Measurements from ENCODE around the gene MACROH2A2. TPM values are rescaled to one million over a fixed set of nuclear protein-coding genes. Genes with fewer than 3 reads are reported as not detected.
"Not testable (repeated sequence)": the region's sequence is repeated elsewhere in the genome, so short reads cannot be mapped to it uniquely, and the experiment has no call there.

MACROH2A2 gene
- total RNA-seq, 1 experiment from 2014 or later: 1.8 TPM

DNA sequence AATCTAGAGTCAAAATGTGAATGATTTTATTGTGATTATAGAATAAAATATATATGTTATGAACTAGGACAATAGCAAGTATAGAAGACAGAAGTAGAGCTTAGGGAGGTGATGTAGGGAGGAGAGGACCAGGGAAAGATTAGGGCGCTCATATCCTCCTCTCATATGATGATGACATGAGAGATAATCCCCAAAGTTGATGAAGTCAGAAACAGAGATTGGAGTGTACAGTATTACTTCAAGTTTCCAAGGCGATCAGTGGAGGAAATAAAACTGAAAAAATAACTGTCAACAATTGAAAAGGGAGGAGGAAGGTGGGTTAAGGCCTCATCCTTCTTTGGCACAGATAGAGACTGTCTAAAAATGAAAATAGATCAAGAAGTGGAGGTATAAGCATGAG is 14.9 kb downstream of the MACROH2A2 start:
- DNase-seq (ENCODE audit: low read depth): no peak

DNA sequence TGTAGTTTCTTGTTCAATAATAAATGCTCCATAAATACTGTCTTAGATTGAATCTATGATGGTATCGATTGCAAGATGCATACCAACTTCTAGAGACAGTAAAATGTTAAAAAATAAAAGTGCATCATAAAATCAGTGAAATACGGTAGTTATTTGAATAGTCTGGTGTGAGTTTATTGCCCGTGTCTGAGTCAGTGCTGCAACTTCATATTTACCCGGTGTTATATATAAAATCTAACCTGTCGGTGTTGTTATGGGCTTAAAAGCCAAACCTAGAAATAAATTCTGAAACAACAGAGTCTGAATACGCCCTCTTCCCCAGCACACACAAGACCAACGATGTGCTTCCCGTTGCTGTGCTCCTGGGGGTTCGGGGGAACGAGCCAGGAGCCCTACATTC is 16.3 kb downstream of the MACROH2A2 start:
- no peak for DNase-seq (ENCODE audit: low read depth)

DNA sequence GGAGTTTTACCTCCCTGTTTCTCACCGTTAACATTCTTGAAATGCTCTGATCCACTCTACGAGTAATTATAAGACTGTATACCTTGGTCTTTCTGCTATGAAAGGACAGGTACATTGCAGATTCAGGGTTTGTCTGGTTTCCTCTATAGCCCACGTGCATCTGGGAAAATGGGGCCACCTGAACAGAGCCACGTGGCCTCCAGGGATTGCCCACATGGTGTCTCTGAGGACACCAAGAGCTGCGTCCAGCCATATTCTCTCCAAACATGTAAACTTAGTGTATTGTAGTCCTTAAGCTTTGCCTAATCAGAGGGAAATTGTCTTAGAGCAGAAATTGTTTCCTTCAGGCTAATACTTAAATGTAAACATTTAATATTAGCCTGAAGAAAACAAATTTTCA is 16.7 kb downstream of the MACROH2A2 start:
- no peak for DNase-seq (ENCODE audit: low read depth)

DNA sequence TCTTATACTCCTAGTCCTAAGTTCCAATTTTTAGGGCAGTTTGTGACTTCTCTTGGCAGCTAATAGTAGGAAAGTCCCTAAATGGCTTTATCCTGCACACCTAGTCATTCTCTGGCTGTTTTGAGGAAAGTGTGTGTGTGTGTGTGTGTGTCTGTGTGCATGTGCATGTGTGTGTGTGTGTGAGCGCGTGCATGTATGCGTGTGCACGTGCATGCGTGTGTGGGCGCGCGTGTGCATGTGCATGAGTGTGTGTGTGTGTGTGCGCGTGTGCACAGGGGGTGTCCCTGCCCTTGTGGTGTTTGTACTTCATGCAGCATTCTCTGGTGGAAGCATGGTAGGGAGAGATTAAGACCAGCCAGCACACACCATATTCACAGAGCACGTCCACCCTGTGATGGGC is 18.2 kb downstream of the MACROH2A2 start:
- DNase-seq (ENCODE audit: low read depth): no peak

DNA sequence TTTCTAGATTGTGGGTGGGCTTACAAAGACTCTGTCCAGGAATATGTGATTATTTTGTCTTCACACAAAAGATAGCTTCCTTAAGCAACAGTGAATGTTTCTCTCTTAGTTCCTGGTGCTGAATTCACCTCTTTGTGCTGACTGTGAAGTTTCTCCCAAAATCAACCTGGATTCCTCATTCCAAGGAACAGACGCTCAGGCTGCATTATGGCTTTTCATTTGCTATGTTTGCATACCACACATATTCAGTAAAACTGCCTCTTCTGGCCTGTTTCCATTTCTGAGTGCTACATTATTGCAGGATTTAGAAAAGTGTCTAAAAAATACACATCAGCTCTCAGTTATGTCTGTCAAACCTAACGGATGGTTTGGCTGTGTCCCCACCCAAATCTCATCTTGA is 21.5 kb downstream of the MACROH2A2 start:
- no peak for DNase-seq (ENCODE audit: low read depth)

DNA sequence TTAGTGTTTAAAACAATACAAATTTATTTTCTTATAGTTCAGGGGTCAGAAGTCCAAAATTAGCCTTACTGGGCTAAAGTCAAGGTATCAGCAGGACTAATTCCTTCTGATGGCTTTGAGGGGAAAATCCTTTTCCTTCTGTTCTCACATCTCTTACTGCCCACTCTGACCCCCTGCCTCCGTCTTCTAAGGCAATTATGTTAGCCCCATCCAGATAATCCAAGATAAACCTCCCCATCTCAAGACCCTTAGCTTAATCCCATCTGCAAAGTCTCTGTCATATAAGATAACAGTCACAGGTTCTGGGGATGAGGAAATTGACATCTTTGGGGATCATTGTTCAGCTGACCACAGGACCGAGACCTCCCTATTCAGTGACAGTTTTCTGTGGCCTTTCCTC is 22.3 kb downstream of the MACROH2A2 start:
- no peak for DNase-seq (ENCODE audit: low read depth)

DNA sequence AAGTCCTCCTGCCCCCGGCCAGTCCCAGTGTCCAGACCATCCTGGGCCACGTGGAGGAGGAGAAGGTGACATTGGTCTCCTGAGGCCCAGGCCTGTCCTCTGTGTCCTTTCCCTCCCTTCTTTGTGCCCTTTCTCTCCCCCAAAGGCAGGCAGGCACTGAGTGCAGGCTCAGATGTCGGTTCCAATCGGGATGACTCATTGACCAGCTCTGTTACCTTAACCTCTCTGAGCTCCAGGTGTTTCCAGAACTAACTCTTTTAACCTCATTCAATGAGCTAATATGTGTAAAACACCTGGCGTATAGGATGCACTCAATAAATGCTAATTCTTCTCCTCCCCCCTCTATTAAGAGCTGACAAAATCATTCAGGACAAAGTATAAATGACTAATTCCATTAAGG is 25.7 kb downstream of the MACROH2A2 start:
- no peak for DNase-seq (ENCODE audit: low read depth)

DNA sequence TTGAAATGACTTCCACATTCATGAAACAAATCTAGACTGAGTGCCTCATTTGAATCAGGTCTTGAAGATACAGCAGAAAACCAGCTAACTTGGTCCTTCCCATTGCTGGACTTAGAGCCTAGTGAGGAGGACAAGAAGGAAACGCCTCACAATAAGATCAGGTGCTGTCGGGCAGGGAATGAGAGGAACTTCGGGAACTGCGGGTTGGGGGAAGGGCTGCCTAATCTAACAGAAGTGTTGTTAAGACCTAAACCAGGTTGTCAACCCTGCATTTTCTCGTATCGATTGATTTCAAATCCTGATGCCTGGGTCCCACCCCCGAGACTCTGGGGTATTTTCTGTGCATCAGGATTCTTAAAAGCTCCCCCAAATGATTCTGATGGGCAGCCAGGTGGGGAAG is 26.3 kb downstream of the MACROH2A2 start:
- DNase-seq (ENCODE audit: low read depth): no peak

DNA sequence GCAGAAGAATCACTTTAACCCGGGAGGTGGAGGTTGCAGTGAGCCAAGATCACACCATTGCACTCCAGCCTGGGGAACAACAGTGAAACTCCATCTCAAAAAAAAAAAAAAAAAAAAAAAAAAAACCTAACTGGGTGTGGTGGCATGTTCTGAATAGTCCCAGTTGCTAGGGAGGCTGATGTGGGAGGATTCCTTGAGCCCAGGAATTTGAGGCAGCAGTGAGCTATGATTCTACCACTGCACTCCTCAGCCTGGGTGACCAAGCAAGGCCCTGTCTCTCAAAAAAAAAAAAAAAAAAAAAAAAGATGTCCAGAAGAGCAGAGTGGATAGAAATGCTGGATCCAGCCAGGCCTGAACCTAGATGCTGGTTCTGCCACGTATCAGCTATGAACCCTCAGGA is 28.1 kb downstream of the MACROH2A2 start:
- not testable (repeated sequence) for DNase-seq (ENCODE audit: low read depth)

DNA sequence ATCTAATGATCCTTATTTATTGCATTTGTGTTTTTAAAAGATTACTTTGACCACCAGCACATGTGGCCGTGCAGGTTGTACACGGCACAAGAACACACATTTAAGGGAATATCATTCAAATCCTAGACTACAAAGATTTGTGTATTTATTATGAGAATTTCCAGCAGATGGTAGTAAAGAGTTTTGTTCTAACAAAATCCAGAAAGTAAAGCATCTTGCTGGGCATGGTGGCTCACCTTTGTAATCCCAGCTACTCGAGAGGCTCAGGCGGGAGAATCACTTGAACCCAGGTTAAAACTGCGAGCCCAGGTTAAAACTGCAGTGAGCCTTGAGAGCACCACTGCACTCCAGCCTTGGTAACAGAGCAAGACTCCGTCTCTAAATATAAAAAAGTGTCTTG is 31.5 kb downstream of the MACROH2A2 start:
- no peak for DNase-seq (ENCODE audit: low read depth)

DNA sequence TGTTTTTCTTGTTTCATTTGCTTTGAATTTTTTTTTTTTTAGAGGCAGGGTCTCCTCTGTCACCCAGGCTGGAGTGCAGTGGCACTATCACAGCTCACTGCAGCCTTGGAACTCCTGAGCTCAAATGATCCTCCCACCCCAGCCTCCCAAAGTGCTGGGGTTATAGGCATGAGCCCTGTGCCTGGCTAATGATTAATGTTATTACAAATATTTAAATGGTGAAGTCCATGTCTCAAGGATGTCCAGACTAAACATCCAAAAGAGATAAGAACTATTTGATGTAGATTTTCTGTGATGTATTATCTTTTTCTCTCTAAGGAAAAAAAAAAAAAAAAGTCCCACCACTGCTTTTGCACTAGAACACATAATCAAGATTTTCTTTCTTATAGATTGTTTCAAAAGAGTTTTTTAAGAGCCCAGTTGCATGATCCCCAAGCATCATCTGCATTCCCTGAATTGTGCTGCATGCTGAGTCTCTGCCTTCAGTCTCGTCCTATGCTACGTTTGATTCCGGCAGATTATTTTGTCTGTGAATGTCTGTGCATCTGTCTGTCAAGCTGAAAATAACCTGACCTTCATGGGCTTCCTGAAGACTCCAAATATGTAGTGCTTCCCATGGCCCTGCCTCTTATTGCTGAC is 33.4 kb downstream of the MACROH2A2 start:
- no peak for DNase-seq (ENCODE audit: low read depth)

DNA sequence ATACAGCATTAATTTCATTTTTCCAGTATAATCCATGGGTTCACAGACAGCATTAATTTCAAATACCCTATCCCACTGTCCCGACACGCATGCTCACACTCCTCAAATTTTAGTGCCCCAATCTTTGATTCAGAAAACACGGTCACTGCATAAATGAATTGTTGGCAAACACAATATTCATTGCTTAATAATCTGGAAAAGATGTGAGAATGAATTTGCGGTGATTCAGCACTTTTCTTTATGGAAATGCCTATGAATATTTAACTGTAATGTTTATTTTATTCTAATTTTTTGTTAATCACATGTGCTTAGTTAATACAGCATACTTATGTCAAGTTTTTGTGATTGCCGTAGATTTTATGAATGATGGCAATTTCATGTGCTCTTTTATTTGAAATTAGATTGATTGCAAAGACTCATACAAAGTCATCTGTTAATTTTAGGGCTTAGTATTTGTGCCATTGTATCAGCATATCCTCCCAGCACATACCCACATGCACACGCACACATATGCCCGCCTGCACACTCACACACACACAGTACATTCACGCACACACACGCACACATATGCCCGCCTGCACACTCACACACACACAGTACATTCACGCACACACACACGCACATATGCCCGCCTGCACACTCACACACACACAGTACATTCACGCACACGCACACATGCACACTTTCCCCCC is 35.1 kb downstream of the MACROH2A2 start:
- DNase-seq (ENCODE audit: low read depth): no peak

DNA sequence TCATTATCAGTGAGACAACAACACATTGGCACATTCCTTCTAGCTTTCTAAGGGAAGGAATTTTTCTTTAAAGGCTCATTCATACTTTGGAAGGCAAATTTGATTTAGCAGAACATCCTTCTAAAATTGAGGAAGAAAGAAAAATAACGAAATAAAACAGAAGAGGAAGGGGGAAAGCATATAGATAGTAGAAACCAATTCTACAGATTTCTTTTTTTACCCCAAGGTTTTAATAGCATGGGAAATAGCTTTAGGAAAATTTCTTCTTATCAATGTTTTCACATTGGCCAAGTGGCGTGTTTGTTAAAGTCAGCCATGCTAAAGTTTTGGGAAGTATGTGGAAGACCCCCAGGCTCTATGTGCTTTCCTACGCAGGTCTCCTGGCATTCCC is 35.7 kb downstream of the MACROH2A2 start:
- no peak for DNase-seq (ENCODE audit: low read depth)

DNA sequence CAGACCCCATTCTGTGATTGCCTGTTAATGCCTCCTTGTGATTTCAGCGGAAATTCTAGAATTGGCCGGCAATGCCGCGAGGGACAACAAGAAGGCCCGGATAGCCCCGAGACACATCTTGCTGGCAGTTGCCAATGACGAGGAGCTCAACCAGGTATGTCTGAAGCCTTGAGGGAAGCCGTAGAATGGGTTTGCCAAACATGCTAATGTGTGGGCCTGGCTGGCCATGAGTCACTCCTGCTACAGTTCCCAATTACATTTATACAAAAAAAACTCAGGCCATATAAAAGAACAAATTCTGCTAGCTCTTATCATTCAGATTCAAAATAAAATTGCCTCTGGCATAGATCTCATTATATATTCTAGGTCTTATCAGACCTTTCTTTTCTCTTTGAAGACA is 37.4 kb downstream of the MACROH2A2 start:
- no peak for DNase-seq (ENCODE audit: low read depth)

DNA sequence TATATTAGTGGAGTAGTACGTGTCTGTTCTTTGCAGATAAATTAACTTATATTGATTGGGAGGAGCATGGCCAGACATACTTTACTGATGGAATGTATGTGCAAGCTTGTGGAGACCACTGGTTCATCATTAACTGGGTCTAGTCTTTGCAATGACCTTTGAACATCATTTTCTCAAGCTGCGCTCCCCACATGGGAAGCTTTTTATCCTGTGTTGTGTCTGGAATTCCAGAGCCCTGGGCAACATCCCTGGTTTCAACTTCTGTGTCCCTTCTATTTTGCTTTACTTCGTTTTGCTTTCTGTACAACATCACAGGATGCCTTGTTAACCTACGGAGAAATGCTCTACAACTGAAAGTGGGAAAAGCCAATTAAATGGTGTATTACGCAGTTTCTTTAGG is 38.3 kb downstream of the MACROH2A2 start:
- DNase-seq (ENCODE audit: low read depth): no peak

DNA sequence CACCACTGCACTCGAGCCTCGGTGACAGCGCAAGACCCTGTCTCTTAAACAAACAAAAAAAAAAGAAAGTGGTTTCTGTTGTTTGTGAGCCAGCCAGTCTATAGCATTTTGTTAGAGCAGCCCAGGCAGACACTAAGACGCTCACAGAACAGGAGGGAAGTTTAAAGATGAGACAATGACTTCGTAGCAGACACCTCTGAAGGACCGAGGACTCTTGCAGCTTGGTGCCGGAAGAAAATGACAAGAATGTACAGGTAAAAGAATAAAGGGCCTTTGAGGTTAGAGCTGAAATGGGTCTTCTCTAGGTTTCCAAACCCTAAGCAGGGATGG is 39.7 kb downstream of the MACROH2A2 start:
- DNase-seq (ENCODE audit: low read depth): no peak

DNA sequence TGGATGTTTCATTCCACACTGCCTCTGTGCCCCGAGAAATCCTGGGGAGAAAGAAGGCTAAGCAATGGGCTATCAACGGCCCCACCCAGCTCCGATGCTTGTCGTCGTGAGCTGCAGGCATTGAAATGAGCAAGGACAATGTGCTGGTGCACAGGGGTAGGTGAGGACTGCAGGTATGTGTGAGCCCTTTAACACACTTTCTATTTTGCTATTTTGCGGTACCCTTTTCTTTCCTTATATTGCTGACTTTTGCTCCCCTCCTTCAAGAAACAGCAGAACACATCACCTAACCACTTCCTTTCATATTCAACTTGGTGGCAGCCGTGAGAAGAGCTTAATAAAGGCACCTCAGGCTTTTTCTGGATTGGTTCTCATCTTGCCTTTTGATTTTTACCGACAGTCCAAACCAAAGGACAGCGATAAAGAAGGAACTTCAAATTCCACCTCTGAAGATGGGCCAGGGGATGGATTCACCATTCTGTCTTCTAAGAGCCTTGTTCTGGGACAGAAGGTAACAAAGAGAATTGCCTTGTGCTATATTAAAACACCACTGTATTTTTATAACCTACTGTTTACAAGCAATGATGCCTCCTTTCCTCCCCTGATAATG is 40.8 kb downstream of the MACROH2A2 start:
- DNase-seq (ENCODE audit: low read depth): no peak

DNA sequence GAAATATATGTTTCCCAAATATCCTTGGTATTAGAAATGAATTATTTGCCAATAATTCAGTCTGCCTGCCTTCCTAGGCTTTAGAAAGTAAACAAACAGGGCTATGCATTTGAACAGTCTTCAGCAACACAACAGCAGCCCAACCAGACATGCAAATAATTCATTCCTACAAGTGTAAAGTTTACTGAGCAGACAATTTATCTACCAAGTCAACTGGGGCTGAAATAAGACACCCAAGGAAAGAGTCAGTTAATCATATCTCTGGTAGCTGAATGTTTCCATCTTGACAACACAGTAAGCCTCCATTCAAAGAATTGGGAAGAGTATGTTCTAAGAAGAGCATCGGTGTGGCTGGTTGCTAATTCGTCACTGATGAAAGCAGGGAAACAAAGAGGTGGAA is 41.6 kb downstream of the MACROH2A2 start:
- no peak for DNase-seq (ENCODE audit: low read depth)

DNA sequence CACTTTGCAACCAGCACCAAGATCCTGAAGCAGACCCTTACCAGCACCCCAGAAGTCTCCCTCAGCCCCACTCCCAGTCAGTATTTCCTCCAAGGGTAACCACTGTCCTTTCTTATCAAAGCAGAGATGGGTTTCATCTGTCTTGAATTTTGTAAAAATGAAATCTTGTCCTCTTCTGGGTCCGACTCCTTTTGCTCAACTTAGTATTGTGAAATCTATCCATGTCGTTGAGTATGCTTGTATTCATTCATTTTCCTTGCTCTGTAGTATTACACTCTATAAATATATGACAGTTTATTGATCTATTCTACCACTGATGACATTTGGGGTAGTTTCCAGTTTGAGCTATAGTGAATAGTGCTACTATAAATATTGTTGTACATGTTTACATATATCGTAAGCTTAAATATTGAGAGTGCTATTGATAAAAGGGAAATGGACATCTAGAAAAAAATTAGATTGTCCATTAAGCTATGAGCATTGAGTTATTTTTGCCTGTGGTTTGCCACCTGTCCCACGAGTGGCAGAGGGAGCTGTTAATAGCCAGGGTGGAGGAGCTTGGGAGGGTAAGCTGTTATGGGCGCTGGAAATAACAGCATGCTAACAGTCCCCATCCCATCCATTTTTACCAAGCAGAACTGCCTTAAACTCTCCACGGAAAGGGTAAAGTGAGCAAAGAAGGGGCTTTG is 43.5 kb downstream of the MACROH2A2 start:
- DNase-seq (ENCODE audit: low read depth): no peak

DNA sequence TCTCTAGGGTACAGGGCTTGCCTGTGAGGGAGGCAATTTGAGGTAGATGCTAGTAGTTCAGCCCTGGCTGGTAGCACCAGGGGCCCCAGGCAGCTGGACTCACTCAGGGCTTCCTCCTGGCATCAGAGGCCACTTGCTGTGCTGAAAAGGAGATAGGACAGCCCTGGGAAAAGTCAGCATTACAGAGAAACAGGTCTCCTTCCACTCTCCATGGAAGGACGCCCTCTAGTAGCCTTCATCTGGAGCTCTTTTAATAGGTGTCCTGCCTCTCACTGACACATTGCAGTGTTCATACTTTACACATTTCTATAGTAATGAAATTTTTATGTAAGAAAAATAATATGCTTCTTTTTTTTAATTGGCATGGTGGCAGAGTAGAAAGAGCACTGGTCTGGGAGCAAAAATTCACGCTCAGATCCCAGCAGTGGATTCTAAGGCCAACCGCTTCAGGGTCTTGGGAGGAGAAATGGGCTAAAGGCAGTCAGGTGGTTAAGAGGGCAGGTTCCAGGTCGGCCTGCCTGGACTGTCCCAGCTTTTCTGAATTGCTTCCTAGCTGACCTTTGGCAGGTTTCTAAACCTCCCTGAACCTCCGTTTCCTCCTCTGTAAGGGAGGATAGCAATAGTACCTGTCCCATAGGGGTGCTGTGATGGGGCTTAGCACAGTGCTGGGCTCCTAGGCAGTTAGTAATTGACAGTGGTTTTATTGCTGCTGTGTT is 44.2 kb downstream of the MACROH2A2 start:
- DNase-seq (ENCODE audit: low read depth): no peak

DNA sequence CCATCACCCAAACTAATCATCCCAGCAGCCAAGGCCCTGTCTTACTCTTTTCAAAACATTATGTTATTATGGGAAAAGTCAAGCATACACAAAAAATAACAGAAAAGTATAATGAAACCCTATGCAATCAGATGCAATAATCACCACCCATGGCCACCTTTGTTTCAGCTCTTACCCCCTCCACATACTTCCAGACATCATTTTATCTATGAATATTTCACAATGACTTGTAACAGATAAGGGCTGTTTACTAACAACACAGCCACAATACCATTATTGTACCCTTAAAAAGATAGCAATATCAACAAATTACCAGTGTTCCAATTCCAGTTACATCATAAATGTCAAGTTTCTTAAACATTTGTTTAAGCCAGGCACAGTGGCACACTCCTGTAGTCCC is 44.8 kb downstream of the MACROH2A2 start:
- DNase-seq (ENCODE audit: low read depth): no peak

DNA sequence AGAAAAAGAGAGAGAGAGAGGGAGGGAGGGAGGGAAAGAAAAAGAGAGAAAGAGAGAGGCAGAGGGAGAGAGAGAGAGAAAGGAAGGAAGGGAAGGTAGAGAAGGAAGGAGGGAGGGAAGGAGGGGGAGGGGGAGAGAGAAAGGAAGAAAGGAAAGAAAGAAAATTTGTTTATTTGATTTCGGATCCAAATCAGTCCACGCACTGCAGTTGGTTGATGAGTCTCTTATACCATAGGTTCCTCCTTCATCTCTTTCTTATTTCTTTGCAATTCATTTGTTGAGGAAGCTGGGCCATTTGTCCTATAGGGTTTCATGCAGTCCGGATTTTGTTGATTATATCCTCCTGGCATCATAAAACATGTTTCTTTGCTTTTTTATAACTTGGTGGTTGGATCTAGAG is 45.6 kb downstream of the MACROH2A2 start:
- no peak for DNase-seq (ENCODE audit: low read depth)

All from RPMI7951 (cell line).